GM18526 (cell line): Measurements from ENCODE around the gene NSD1.

Experiments used
- POLR2A ChIP-seq: IDR thresholded peaks from 3 replicates; pipeline ENCODE4 v1.6.1; 2011; ENCODE audit not compliant: insufficient read length; ENCODE audit errors: extremely low read depth

The NSD1 gene

DNA sequence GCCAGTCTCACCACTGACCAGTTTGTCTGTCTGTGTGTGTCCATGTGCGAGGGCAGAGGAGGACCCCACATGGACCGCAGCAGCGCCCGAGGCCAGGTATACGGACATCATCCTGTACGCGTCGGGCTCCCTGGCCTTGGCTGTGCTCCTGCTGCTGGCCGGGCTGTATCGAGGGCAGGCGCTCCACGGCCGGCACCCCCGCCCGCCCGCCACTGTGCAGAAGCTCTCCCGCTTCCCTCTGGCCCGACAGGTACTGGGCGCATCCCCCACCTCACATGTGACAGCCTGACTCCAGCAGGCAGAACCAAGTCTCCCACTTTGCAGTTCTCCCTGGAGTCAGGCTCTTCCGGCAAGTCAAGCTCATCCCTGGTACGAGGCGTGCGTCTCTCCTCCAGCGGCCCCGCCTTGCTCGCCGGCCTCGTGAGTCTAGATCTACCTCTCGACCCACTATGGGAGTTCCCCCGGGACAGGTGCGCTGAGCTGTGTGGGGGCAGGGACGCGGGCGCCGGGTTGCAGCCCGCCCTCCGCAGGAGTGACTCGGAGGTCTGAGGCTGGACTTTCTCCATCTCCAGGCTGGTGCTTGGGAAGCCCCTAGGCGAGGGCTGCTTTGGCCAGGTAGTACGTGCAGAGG lies 40.4 kb upstream of the NSD1 start:
- no peak for TF ChIP-seq POLR2A

DNA sequence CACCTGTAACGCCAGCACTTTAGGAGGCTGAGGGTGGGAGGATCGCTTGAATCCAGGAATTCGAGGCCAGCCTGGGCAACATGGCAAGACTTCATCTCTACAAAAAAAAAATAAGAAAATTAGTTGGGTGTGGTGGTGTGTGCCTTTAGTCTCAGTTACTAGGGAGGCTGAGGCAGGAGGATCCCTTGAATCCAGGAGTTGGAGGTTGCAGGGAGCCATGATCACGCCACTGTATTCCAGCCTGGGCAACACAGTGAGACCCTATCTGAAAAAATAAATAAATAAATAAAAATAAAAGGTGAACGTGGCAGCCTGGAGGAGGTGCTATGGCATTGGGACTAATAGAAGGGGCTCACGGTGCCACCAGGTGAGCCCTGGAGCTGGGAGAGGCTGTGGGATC lies 39.8 kb upstream of the NSD1 start:
- no peak for TF ChIP-seq POLR2A

DNA sequence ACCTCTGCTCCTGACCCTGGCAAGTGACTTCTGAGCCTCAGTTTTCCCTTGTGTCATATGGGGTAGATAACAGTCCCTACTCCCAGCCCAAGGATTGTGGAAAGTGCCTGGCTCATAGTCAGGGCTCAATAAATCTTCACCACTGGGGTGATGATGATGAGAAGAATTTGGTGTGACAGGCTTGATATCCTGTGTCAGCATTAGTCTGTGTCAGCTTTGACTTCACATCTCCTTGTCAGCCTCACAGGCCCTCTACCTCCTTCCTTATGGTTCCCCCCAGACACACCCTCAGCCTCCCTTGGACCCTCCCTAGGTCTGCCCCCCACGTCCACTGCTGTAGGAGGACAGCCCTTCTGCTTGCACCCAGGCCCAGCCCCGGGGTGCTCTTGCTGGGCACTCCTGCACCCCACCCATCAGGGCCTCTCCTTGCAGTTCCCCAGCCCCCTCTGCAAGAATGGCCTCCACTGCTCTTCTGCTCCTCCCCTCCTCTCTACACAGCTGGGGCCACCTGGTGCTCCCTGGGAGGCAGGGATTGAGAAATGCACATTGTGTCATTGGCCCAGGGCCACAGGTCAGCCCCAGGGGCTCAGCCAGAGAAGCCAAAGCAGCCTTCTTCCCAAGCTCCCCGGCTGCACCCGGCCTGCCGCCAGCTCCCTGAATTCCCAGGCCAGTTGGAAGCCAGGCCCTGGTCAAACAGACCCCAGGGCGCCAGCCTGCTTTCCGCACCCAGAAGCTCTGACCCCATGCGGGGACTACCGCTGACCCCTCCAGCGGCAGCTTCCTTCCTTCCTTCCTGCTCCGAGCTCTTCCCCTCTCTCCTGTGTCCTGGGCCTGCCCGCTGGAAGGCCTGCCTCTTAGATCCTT lies 39.1 kb upstream of the NSD1 start:
- no peak for TF ChIP-seq POLR2A

DNA sequence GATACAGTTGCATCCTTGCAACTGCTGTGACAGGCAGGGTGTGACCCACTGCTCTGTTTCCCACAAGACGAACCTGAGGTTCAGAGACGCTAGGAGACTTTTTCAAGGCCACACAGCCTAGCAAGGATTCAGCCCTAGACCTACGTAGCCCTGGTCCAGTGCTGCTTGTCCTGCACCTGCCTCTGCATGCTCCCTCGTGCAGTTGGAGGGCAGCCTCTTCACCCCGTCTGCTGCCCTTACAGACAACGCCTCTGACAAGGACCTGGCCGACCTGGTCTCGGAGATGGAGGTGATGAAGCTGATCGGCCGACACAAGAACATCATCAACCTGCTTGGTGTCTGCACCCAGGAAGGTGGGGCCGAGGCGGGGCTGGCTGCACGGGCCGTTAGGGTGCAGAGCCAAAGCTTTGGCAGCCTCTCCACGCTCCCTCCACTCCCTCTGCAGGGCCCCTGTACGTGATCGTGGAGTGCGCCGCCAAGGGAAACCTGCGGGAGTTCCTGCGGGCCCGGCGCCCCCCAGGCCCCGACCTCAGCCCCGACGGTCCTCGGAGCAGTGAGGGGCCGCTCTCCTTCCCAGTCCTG lies 38.4 kb upstream of the NSD1 start:
- no peak for TF ChIP-seq POLR2A

GRCh38 chr5:177096162-177097015 lies 37.2 kb upstream of the NSD1 start:
- TF ChIP-seq POLR2A, result no peak

- TF ChIP-seq POLR2A, result no peak
Measured at GRCh38 chr5:177097016-177097985, 36.3 kb upstream of the NSD1 start.

- TF ChIP-seq POLR2A, result no peak
Measured at GRCh38 chr5:177098120-177098469, 35.5 kb upstream of the NSD1 start.

DNA sequence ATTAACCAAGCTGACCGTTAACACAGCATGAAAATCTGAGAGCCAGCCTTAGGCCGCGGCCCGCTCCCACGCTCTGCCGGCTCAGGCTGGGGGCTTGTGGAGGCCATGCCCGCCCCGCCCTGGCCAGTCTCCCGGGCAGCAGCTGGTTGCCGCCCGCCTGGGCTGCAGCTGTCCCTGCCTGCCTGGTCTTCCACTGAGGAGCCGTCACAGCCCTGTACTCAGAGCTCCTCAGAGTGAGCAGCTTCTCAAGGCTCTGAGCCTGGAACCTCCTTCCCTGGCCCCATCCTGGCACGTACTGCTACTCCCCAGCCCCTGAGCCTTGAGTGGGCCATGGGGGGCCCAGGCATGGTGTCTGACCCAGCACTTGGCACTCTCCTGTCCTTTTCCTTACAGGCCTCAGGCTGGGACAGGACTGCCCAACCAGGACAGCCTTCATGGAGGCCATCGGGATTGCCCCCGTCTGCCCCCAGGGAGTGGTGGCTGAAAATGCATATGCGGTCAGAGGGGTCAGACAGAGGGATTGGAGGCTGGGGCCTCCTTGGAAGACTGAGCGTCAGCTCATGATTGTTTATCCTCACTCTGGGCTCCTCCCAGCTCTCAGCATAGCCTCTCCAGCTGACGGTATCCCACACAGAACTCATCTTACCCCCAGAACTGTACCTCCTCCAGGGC lies 35.0 kb upstream of the NSD1 start:
- TF ChIP-seq POLR2A, result no peak

DNA sequence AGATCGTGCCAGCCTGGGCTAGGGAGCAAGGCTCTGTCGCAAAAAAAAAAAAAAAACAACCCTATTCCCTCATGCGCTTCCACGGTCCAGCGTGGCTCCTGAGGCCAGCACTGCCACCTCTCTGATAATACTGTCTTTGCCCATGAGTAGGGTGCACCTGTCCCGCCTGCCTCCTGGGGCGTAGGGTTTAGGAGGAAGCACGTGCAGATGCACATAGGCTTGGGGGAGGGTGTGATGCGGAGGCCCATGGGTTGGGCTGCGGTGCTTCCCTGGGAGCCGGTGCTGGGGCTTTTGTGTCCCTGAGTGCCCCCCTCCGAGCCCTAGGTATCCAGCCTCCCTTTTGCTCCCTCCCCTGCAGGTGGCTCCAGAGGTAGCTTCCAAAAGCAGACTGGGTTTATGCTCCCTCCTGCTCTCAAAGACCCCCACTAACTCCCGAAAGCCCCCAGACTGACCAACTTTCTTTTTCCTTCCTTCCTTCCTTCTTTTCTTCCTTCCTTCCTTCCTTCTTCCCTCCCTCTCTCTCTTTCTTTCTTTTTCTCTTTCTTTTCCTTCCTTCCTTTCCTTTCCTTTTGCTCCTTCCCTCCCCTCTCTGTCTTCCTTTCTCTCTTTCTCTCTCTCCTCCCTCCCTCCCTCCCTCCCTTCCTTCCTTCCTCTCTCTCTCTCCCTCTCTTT lies 34.0 kb upstream of the NSD1 start:
- TF ChIP-seq POLR2A, result no peak

- TF ChIP-seq POLR2A, result no peak
Measured at GRCh38 chr5:177100714-177101121, 32.9 kb upstream of the NSD1 start.

- TF ChIP-seq POLR2A, result no peak
Measured at GRCh38 chr5:177103523-177104253, 29.9 kb upstream of the NSD1 start.

- no peak for TF ChIP-seq POLR2A
Measured at GRCh38 chr5:177105691-177106476, 27.7 kb upstream of the NSD1 start.

DNA sequence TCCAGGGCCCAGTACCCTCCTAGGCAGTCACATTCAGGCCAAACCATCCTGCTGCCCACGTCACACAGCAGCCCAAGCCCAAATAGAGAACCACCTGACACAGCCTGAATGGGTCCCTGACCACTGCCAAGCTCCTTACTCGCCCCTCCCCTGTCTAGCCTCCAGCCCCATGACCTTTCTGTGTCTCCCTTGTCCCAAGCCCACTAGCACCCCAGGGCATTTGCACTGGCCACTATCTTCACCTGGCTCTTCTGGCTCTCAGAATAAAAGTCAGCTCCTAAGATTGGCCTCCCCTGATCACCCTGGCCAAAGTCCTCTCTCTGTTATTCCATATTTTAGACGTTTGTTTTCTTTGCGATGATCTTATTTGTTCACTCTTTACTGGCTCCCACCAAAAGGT lies 26.4 kb upstream of the NSD1 start:
- no peak for TF ChIP-seq POLR2A
